Psoas muscle (tissue), 8 donors: ENCODE data around the gene OGFOD1. TPM values are rescaled to one million over a fixed set of nuclear protein-coding genes. Genes with fewer than 3 reads are reported as not detected.
A peak's percentile ranks its signal among the peaks of the same experiment; 100 is the strongest.

ENCODE experiments used
- ATAC-seq, 4 donors: fragments of 200-7000 bp; cut with Tn5 transposase; one replicate each; pipeline ENCODE4 v1.9.1; 2020; ENCODE audit warnings: moderate library complexity in 3 of 4, mild to moderate bottlenecking in 2 of 4
- DNase-seq, 2 donors: peaks; one replicate each; pipeline ENCODE4 v3.0.0-alpha.2; 2020
- H3K27ac ChIP-seq: fragments of 200-600 bp; one replicate; pipeline ENCODE4 v1.8.0; 2022
- H3K27me3 ChIP-seq, 3 donors: fragments of 200-600 bp in 1 of 3; one replicate each; pipeline versions ENCODE4 v1.6.1 to v1.8.0; 2013 to 2022; ENCODE audit warnings: low read length in 2 of 3, mild to moderate bottlenecking in 2 of 3, moderate library complexity in 1 of 3; ENCODE audit not compliant: insufficient read depth in 3 of 3
- H3K36me3 ChIP-seq, 2 donors: fragments of 200-600 bp in 1 of 2; one replicate each; pipeline versions ENCODE4 v1.6.1 to v1.8.0; 2013 to 2022; ENCODE audit warnings: low read depth in 1 of 2, mild to moderate bottlenecking in 1 of 2, moderate library complexity in 1 of 2; ENCODE audit not compliant: insufficient read depth in 1 of 2
- H3K4me1 ChIP-seq: fragments of 200-600 bp; one replicate; pipeline ENCODE4 v1.8.0; 2022
- H3K4me3 ChIP-seq: fragments of 200-600 bp; one replicate; pipeline ENCODE4 v1.8.0; 2022; ENCODE audit warnings: mild to moderate bottlenecking
- H3K9me3 ChIP-seq: fragments of 200-600 bp; one replicate; pipeline ENCODE4 v1.8.0; 2022
- WGBS, 3 donors: extraction: QIAGEN DNeasy Blood & Tissue Kit; methylation state at CpG; one replicate each; pipeline versions ENCODE4 v1.1.6 to v1.1.7; 2013; 5-methylcytosine and 5-hydroxymethylcytosine counted together
- intact Hi-C, 2 donors: fragments of 100-400 bp; cut with DNase I; formaldehyde crosslinking; loops; one replicate each; pipeline versions ENCODE4 v1.11.0 to v1.14.2; 2022
- polyA plus RNA-seq, 3 donors: library from polyadenylated mRNA; stranded (reverse); fragments of 200-250 nt; gene quantifications; one replicate each; pipeline ENCODE4 v1.2.3, GENCODE V29; 2013
- total RNA-seq, 4 donors: library from RNA; stranded (reverse); fragmentation: NEBNext Ultra II Directional in 2 of 4; extraction: Animal tissue kit (Norgen Biotek cat#: 25700) in 2 of 4; gene quantifications; one replicate each; pipeline versions ENCODE4 v1.2.1 to v1.2.4, GENCODE V29; 2021 to 2023
- TF ChIP-seq, protein P1 (sequence below): fragments of 200-600 bp; IDR thresholded peaks from one replicate; pipeline ENCODE4 v1.8.0; 2022; ENCODE audit warnings: antibody characterized with exemption
- donor health status: healthy with polysubstance abuse.
- donor health status: DM: no; HTN: no; CAD: no; lungs with moderate emphysema.
- donor health status: Bipolar disorder and iron deficiency.
- donor health status: healthy.
- donor health status: DM: yes; HTN: yes; CAD: no.
- donor health status: DM: no; HTN: no; CAD: no.
- donor health status: DM: no; HTN: no; CAD: no.
- donor health status: DM: yes; HTN: yes; CAD: no.

OGFOD1 gene
- total and polyA plus RNA-seq, 7 donors = 40.9 to 100 (median 65.0) TPM

DNA sequence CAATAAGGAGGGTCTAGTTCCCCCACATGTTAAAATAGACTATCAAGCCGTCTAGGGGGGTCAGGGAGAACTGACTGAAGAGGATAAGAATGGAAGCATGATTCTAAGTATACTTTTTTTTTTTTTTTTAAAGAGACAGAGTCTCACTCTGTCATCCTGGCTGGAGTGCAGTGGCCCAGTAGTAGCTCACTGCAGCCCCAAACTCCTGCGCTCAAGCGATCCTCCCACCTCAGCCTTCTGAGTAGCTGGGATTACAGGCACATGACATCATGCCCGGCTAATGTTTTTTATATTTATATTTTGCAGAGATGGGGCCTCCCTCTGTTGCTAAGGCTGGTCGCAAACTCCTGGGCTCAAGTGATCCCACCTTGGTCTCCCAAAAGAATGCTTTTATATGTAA lies 40.2 kb upstream of the OGFOD1 start:
- H3K36me3 ChIP-seq = peaks cover 12 to 64% of the 10 kb centered on the region in 2 donors
- no peaks in the 10 kb centered on the region for H3K9me3 ChIP-seq
- no peak overlapping the region for H3K4me3 ChIP-seq
- peaks cover 54% of the 10 kb centered on the region for H3K4me1 ChIP-seq
- no peaks in the 10 kb centered on the region for H3K27me3 ChIP-seq
- ATAC-seq (peak; percentile 39 to 70 (median 67)), DNase-seq (no peak)
- WGBS, 3 donors = 62 to 71% (median 64%) methylated on average over 5 of the region's 5 CpGs
- H3K27ac ChIP-seq = peak overlapping the region; percentile 56
- TF ChIP-seq, protein P1, sequence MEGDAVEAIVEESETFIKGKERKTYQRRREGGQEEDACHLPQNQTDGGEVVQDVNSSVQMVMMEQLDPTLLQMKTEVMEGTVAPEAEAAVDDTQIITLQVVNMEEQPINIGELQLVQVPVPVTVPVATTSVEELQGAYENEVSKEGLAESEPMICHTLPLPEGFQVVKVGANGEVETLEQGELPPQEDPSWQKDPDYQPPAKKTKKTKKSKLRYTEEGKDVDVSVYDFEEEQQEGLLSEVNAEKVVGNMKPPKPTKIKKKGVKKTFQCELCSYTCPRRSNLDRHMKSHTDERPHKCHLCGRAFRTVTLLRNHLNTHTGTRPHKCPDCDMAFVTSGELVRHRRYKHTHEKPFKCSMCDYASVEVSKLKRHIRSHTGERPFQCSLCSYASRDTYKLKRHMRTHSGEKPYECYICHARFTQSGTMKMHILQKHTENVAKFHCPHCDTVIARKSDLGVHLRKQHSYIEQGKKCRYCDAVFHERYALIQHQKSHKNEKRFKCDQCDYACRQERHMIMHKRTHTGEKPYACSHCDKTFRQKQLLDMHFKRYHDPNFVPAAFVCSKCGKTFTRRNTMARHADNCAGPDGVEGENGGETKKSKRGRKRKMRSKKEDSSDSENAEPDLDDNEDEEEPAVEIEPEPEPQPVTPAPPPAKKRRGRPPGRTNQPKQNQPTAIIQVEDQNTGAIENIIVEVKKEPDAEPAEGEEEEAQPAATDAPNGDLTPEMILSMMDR = no peak
- intact Hi-C loops = no loop called here

DNA sequence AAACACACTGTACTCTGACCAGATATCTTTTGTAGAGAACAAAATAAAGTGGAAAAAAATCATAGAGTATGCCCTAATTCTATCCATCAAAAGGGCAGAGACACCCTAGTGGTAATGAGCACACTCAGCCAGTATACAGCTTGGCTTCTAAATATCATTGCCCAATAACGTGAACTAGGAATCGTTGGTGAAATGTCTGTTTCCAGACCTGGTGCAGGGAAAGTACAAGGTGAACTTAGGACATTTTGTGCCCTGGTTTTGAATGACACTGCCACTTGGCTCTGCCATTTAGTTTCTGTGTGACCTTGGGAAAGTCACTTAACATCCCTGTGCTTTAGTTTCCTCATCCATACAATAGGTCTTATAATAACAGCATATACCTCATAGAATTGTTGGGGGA lies 39.7 kb upstream of the OGFOD1 start:
- DNase-seq (no peak), ATAC-seq (peak; percentile 31 to 84 (median 82))
- no peak overlapping the region for H3K4me3 ChIP-seq
- H3K36me3 ChIP-seq = peaks cover 12 to 63% of the 10 kb centered on the region in 2 donors
- peaks cover 59% of the 10 kb centered on the region for H3K4me1 ChIP-seq
- peak overlapping the region; percentile 56 for H3K27ac ChIP-seq
- no peaks in the 10 kb centered on the region for H3K9me3 ChIP-seq
- no peaks in the 10 kb centered on the region for H3K27me3 ChIP-seq
- 25 to 51% (median 43%) methylated on average over 2 of the region's 2 CpGs for WGBS, 3 donors
- TF ChIP-seq, protein P1 = no peak
- intact Hi-C loops = no loop called here

DNA sequence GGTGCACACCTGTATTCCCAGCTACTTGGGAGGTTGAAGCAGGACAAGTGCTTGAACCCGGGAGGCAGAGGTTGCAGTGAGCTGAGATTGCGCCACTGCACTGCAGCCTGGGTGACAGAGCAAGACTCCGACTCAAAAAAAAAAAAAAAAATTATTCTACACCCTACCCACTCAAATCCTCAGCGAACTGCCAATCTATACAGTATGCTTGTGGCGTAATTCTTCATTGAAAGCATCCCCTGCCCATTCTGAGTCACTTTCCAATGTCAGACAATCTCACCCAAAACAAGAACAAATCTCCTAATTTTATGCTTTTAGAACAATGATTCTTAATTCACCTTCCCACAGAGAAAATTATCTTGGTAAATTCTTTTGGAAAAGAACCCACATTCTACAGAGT lies 38.0 kb upstream of the OGFOD1 start:
- Histone ChIP-seq H3K4me3 (no peak overlapping the region), H3K27ac (no peak overlapping the region), H3K4me1 (peaks cover 53% of the 10 kb centered on the region), H3K36me3 (peaks cover 7 to 46% of the 10 kb centered on the region in 2 donors), H3K27me3 (no peaks in the 10 kb centered on the region), H3K9me3 (no peaks in the 10 kb centered on the region)
- ATAC-seq = no peak
- DNase-seq = no peak
- TF ChIP-seq, protein P1 = no peak
- WGBS, 3 donors = 77 to 92% (median 85%) methylated on average over 5 of the region's 5 CpGs
- intact Hi-C loops = no loop called here

DNA sequence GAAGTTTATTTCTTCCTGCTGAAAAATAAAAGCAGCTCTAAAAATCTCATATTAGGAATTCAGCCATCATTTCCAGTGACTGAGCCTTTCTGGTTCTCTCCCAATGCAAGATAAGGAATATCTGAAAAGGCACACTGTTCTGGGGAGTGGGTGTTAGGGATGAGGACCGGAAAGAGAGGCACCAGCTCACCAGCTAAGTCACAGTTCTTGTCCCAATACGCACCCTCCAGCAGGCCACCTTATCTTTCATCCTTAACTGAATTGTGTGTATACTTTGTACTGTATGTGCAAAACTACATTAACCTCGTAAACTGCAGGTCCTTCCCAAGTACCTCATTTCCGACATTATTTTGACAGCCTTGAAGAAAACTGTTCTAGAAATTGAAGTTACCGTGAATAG lies 37.0 kb upstream of the OGFOD1 start:
- no peaks in the 10 kb centered on the region for H3K27me3 ChIP-seq
- WGBS, 3 donors = 89 to 96% (median 90%) methylated on average over 5 of the region's 5 CpGs
- ATAC-seq = no peak
- peak overlapping the region; percentile 64 for H3K27ac ChIP-seq
- intact Hi-C loops = no loop called here
- H3K36me3 ChIP-seq = peaks cover 7 to 36% of the 10 kb centered on the region in 2 donors
- DNase-seq = no peak
- peaks cover 46% of the 10 kb centered on the region for H3K4me1 ChIP-seq
- TF ChIP-seq, protein P1 = no peak
- H3K4me3 ChIP-seq = no peak overlapping the region
- no peaks in the 10 kb centered on the region for H3K9me3 ChIP-seq

DNA sequence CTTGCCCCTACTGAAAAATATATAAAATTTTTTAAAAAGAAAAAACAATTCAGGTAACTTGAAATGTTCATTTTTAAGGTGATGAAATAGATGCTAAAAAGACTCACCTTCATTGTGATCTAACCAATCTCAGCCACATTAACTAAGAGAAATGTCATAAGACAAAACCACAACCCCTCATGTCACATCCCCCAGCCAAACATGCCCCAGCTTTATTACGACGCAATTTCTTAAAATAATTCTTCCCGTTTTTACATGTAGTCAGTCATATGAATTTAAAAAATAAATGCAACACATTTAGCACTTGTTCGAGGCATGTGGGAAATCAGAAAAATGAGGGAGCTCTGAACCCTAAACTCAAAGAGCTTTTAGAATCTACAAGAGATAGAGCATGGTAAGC lies 35.5 kb upstream of the OGFOD1 start:
- ATAC-seq (no peak), DNase-seq (no peak)
- H3K9me3 ChIP-seq = no peaks in the 10 kb centered on the region
- intact Hi-C loops = no loop called here
- TF ChIP-seq, protein P1 = no peak
- no peaks in the 10 kb centered on the region for H3K27me3 ChIP-seq
- peaks cover 51% of the 10 kb centered on the region for H3K4me1 ChIP-seq
- WGBS, 3 donors = 73 to 87% (median 82%) methylated on average over 4 of the region's 4 CpGs
- H3K4me3 ChIP-seq = no peak overlapping the region
- H3K27ac ChIP-seq = peak overlapping the region; percentile 64
- H3K36me3 ChIP-seq = peaks cover 7 to 27% of the 10 kb centered on the region in 2 donors
